SU-DHL-6 (cell line): Measurements from ENCODE around the gene RPL6.
"Not testable (repeated sequence)": the region's sequence is repeated elsewhere in the genome, so short reads cannot be mapped to it uniquely, and the experiment has no call there.

Source experiments
- CTCF ChIP-seq: fragments of 200-600 bp; sonication (generic); IDR thresholded peaks from one replicate; pipeline ENCODE4 v1.5.1; 2017; ENCODE audit warnings: antibody characterized with exemption, mild to moderate bottlenecking, low read length, moderate library complexity; ENCODE audit not compliant: insufficient read depth, poor library complexity, severe bottlenecking
- EZH2phosphoT487 ChIP-seq: fragments of 200-600 bp; sonication (generic), shearing (Covaris generic); conservative IDR thresholded peaks from 2 replicates; pipeline ENCODE4 v1.6.1; 2018; ENCODE audit warnings: mild to moderate bottlenecking, antibody characterized with exemption, low read length, moderate library complexity, mixed read lengths

DNA sequence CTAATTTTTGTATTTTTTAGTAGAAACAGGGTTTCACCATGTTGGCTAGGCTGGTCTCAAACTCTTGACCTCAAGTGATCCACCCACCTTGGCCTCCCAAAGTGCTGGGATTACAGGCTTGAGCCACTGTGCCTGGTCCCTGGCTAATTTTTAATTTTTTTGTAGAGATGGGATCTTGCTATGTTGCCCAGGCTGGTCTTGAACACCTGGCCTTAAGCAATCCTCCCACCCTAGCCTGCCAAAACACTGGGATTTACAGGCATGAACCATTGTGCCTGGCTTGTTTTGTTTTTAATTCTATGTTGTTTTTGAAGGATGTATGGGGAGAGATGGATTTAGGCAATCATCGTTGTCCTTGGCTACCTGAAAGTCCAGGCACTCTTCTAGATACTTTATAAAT lies 29.2 kb upstream of the RPL6 start:
- not testable (repeated sequence) for TF ChIP-seq CTCF, EZH2phosphoT487
